GM12878 (cell line): ENCODE measurements around the gene MAT2B. TPM values are rescaled to one million over a fixed set of nuclear protein-coding genes. Genes with fewer than 3 reads are reported as not detected.
A peak's percentile ranks its signal among the peaks of the same experiment; 100 is the strongest.

Experiments used
- BCL11A ChIP-seq: IDR thresholded peaks from 2 replicates; pipeline ENCODE4 v1.6.1; 2011; ENCODE audit warnings: low read depth, low read length
- CTCF ChIP-seq, 3 experiments: IDR thresholded peaks in 2 of 3; conservative IDR thresholded peaks in 1 of 3; 2 replicates each; pipeline ENCODE4 v1.5.1; 2011; ENCODE audit warnings: low read depth in 3 of 3, low read length in 3 of 3, mild to moderate bottlenecking in 3 of 3, control low read depth in 2 of 3, moderate library complexity in 2 of 3, inconsistent platforms in 1 of 3, mixed read lengths in 1 of 3; ENCODE audit not compliant: control insufficient read depth in 2 of 3, insufficient read depth in 1 of 3; ENCODE audit errors: extremely low read depth in 1 of 3
- CUX1 ChIP-seq: IDR thresholded peaks from 2 replicates; pipeline ENCODE4 v1.6.1; 2012; ENCODE audit warnings: improper control_type of control experiment, low read depth, low read length; ENCODE audit not compliant: insufficient replicate concordance
- EP300 ChIP-seq, 2 experiments: fragments of 150-350 bp in 1 of 2; IDR thresholded peaks; 2 replicates each; pipeline ENCODE4 v1.6.1; 2011 to 2012; ENCODE audit warnings: low read depth in 2 of 2, low read length in 2 of 2, borderline replicate concordance in 1 of 2, improper control_type of control experiment in 1 of 2, inconsistent platforms in 1 of 2; ENCODE audit not compliant: control insufficient read depth in 1 of 2
- HDAC2 ChIP-seq: fragments of 200-600 bp; sonication (generic); IDR thresholded peaks from 2 replicates; pipeline ENCODE4 v1.6.1; 2017
- NRF1 ChIP-seq: conservative IDR thresholded peaks from 2 replicates; pipeline ENCODE4 v1.6.1; 2011; ENCODE audit warnings: mild to moderate bottlenecking, low read depth, low read length, improper control_type of control experiment
- POLR2A ChIP-seq: IDR thresholded peaks from 2 replicates; pipeline ENCODE4 v1.6.1; 2011; ENCODE audit warnings: low read depth, mild to moderate bottlenecking, low read length
- RELA ChIP-seq: fragments of 450-650 bp; IDR thresholded peaks from 2 replicates; pipeline ENCODE4 v1.8.0; 2014; ENCODE audit warnings: borderline replicate concordance; ENCODE audit not compliant: partially characterized antibody
- RELB ChIP-seq: fragments of 450-650 bp; IDR thresholded peaks from 2 replicates; pipeline ENCODE4 v1.6.1; 2017; ENCODE audit warnings: low read depth, mild to moderate bottlenecking, moderate library complexity
- SPI1 ChIP-seq: IDR thresholded peaks from 2 replicates; pipeline ENCODE4 v1.6.1; 2011; ENCODE audit warnings: low read depth, mild to moderate bottlenecking, low read length, moderate library complexity, borderline replicate concordance; ENCODE audit not compliant: insufficient read depth
- SUZ12 ChIP-seq: fragments of 200-600 bp; sonication (generic); IDR thresholded peaks from one replicate; pipeline ENCODE4 v1.6.1; 2018; ENCODE audit warnings: antibody characterized with exemption, mild to moderate bottlenecking; ENCODE audit not compliant: unreplicated experiment
- USF1 ChIP-seq: IDR thresholded peaks from 2 replicates; pipeline ENCODE4 v1.6.1; 2011; ENCODE audit warnings: borderline replicate concordance, low read depth, mild to moderate bottlenecking, moderate library complexity, mixed read lengths, low read length; ENCODE audit not compliant: insufficient read depth; ENCODE audit errors: extremely low read length
- ZBED1 ChIP-seq: IDR thresholded peaks from 2 replicates; pipeline ENCODE4 v1.6.1; 2016; ENCODE audit warnings: borderline replicate concordance
- ZNF687 ChIP-seq: fragments of 450-650 bp; IDR thresholded peaks from 2 replicates; pipeline ENCODE4 v1.6.1; 2017; ENCODE audit warnings: mild to moderate bottlenecking, moderate library complexity
- polyA plus RNA-seq, 11 experiments: library from polyadenylated mRNA; depleted of rRNA in 4 of 11; unstranded in 6 of 11; stranded (reverse) in 5 of 11; fragments of >200 nt; fragmentation: Nextera tagmentation in 4 of 11; fragmentation: Illumina TruSeq in 1 of 11; extraction: Ambion mirVana in 4 of 11; extraction: Trizol in 1 of 11; gene quantifications; 1 replicate in 1 of 11; 2 replicates in 10 of 11; pipeline versions ENCODE4 v1.2.1 to v1.2.3, GENCODE V29; 2011 to 2016; ENCODE audit warnings: inconsistent platforms in 2 of 11, missing spikeins in 2 of 11, low read depth in 1 of 11
- total RNA-seq, 4 experiments: library from RNA; depleted of rRNA in 3 of 4; stranded (reverse); fragments of >200 nt in 3 of 4; fragmentation: Illumina TruSeq in 1 of 4; extraction: Trizol in 1 of 4; gene quantifications; 2 replicates each; pipeline versions ENCODE4 v1.2.1 to v1.2.3, GENCODE V29; 2013 to 2021

Gene MAT2B
- total and polyA plus RNA-seq, 10 of the 15 experiments (the other 5 are each of a cell fraction or from before 2014, with no cell fraction given): 43.2 to 122 (median 63.7) TPM

- TF ChIP-seq CUX1 (no peak), HDAC2 (no peak), SUZ12 (no peak), CTCF (IDR thresholded peaks at IDR 0.05 in 2 of 3, conservative IDR thresholded peaks at IDR 0.05 in 1 of 3; ENCODE audit: control insufficient read depth in 2 of 3, extremely low read depth in 1 of 3, insufficient read depth in 1 of 3, low read depth in 3 of 3, low read length in 3 of 3) (peak in 2 of 3 experiments; percentile 5 to 34; a peak in 2 of 6 replicates), POLR2A (peak; percentile 99), RELB (peak; percentile 65; the same call in 1 of the 2 replicates), BCL11A (no peak), EP300 (IDR thresholded peaks at IDR 0.05; ENCODE audit: borderline replicate concordance in 1 of 2, control insufficient read depth in 1 of 2, low read depth in 2 of 2, low read length in 2 of 2) (0 out of 4 replicates have a peak, but pooled peaks of 1 of the 2 experiments have one; percentile 38), ZBED1 (no peak), ZNF687 (peak; percentile 95), USF1 (no peak), RELA (peak; percentile 51), SPI1 (no peak), NRF1 (peak; percentile 98)
These were observed 45.4 kb upstream of the MAT2B start, which contains the start of gene NUDCD2 (continued) for GRCh38 chr5:163459819-163460561.
